Measurements from ENCODE around the gene GRK5. TPM values are rescaled to one million over a fixed set of nuclear protein-coding genes. Genes with fewer than 3 reads are reported as not detected.

GRK5 gene
- total RNA-seq, 1 donor from 2014 or later = 163 TPM

DNA sequence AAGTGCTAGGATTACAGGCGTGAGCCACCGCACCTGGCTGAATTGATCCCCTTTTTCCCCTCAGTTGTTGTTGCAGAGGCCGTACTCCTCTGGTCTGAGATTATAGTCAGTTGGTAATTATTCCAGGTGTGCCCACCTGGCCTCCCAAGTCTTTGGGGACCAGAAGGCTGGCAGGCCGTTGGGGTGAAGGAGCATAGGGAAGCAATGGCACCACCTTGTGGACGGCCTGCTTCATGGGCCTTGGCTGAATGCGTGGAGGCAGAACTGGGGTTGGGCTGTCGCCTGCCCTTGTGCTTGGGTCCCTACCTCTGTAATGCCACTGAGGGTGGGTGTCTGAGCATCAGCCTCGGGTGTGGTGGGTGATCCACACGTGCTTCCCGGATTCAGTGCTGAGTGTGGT, 209.5 kb downstream of the GRK5 start:
- Mint-ChIP-seq H3K4me1 (ENCODE audit: unreplicated experiment) (peaks cover 39% of the 10 kb centered on the region), H3K27me3 (ENCODE audit: unreplicated experiment) (peaks cover 27% of the 10 kb centered on the region), H3K36me3 (ENCODE audit: low read depth, unreplicated experiment) (peaks cover 41% of the 10 kb centered on the region), H3K4me3 (ENCODE audit: unreplicated experiment) (no peak overlapping the region), H3K9me3 (ENCODE audit: unreplicated experiment) (no peaks in the 10 kb centered on the region), H3K27ac (ENCODE audit: unreplicated experiment) (no peak overlapping the region)
- TF ChIP-seq, protein P1, sequence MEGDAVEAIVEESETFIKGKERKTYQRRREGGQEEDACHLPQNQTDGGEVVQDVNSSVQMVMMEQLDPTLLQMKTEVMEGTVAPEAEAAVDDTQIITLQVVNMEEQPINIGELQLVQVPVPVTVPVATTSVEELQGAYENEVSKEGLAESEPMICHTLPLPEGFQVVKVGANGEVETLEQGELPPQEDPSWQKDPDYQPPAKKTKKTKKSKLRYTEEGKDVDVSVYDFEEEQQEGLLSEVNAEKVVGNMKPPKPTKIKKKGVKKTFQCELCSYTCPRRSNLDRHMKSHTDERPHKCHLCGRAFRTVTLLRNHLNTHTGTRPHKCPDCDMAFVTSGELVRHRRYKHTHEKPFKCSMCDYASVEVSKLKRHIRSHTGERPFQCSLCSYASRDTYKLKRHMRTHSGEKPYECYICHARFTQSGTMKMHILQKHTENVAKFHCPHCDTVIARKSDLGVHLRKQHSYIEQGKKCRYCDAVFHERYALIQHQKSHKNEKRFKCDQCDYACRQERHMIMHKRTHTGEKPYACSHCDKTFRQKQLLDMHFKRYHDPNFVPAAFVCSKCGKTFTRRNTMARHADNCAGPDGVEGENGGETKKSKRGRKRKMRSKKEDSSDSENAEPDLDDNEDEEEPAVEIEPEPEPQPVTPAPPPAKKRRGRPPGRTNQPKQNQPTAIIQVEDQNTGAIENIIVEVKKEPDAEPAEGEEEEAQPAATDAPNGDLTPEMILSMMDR (IDR thresholded peaks at IDR 0.05; ENCODE audit: unreplicated experiment) = peak; percentile 41
- peak; percentile 62 for DNase-seq (ENCODE audit: low spot score)

DNA sequence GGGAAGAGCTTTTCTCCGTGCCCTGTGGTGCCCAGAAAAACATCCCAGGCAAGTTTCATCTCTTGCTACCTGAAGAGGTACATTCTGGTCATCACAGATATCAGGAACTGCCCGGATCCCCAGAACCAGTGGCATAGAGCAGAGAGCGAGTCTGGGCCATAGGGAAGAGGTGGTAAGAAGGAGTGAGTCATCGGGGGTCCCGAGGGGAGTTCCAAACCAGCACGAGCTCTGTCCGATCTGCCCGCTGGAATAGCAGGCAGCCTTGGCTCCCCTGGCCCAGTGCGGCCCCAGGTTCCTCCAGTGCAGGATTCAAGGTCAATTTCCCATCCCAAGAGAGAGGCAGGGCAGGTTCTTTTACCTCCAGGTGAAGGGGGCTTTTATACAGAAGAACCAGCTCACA, 210.5 kb downstream of the GRK5 start:
- Mint-ChIP-seq H3K4me3 (ENCODE audit: unreplicated experiment) (peak overlapping the region; percentile 81), H3K27ac (ENCODE audit: unreplicated experiment) (peak overlapping the region; percentile 38)
- TF ChIP-seq, protein P1 (IDR thresholded peaks at IDR 0.05; ENCODE audit: unreplicated experiment) = no peak

DNA sequence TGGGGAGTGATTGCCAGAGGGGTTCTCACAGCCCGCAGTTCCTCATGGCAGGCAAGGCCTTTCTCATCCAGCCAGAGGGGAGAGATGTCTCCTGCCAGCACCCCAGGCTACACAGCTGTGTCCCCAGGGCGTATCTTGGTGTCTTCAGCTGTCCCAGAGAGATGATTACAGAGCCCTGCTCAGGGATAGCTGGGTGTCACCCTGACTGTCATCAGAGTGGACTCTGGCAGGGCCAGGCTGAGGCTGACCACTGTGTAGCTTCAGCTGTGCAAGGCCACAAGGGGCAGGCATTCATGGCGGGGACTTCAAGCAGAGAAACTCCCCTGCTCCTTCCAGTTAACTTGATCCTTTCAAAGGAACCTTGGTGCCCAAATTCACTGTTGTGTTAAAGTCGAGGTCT, 211.0 kb downstream of the GRK5 start:
- peaks cover 31% of the 10 kb centered on the region for H3K27me3 Mint-ChIP-seq (ENCODE audit: unreplicated experiment)
- peaks cover 39% of the 10 kb centered on the region for H3K36me3 Mint-ChIP-seq (ENCODE audit: low read depth, unreplicated experiment)
- H3K9me3 Mint-ChIP-seq (ENCODE audit: unreplicated experiment) = no peaks in the 10 kb centered on the region
- H3K27ac Mint-ChIP-seq (ENCODE audit: unreplicated experiment) = no peak overlapping the region
- H3K4me1 Mint-ChIP-seq (ENCODE audit: unreplicated experiment) = peaks cover 27% of the 10 kb centered on the region
- H3K4me3 Mint-ChIP-seq (ENCODE audit: unreplicated experiment) = no peak overlapping the region
- TF ChIP-seq, protein P1 (IDR thresholded peaks at IDR 0.05; ENCODE audit: unreplicated experiment) = no peak
- DNase-seq (ENCODE audit: low spot score) = no peak

More for the DNA sequence above, 210.5 kb downstream of the GRK5 start:
- no peak for DNase-seq (ENCODE audit: low spot score)
- H3K36me3 Mint-ChIP-seq (ENCODE audit: low read depth, unreplicated experiment) = peaks cover 40% of the 10 kb centered on the region
- peaks cover 31% of the 10 kb centered on the region for H3K4me1 Mint-ChIP-seq (ENCODE audit: unreplicated experiment)
- no peaks in the 10 kb centered on the region for H3K9me3 Mint-ChIP-seq (ENCODE audit: unreplicated experiment)
- peaks cover 28% of the 10 kb centered on the region for H3K27me3 Mint-ChIP-seq (ENCODE audit: unreplicated experiment)

DNA sequence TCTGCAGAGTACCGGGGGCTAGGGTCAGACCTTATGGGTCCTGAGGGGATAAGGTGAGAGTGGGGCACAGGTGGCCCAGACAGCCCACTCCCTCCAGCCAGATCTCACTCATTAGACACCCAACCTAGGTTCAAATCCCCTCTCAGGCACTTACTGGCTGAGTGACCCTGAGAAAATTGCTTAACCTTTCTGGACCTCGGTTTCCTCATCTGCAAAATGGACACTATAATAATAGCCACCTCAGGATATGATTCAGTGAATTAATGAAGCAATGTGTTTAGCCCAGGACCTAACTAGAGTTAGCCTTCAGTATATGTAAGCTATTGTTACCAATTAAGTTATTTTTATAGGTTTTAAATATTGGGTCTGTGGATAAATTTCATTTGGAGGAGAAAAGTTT, 212.6 kb downstream of the GRK5 start:
- Mint-ChIP-seq H3K4me3 (ENCODE audit: unreplicated experiment) (no peak overlapping the region), H3K4me1 (ENCODE audit: unreplicated experiment) (peaks cover 18% of the 10 kb centered on the region), H3K27me3 (ENCODE audit: unreplicated experiment) (peaks cover 31% of the 10 kb centered on the region), H3K27ac (ENCODE audit: unreplicated experiment) (no peak overlapping the region), H3K36me3 (ENCODE audit: low read depth, unreplicated experiment) (peaks cover 31% of the 10 kb centered on the region), H3K9me3 (ENCODE audit: unreplicated experiment) (no peaks in the 10 kb centered on the region)
- no peak for DNase-seq (ENCODE audit: low spot score)
- TF ChIP-seq, protein P1 (IDR thresholded peaks at IDR 0.05; ENCODE audit: unreplicated experiment) = no peak

GRCh38 chr10:119420950-119421875, 213.8 kb downstream of the GRK5 start:
- DNase-seq (ENCODE audit: low spot score) = no peak
- Mint-ChIP-seq H3K27me3 (ENCODE audit: unreplicated experiment) (peaks cover 31% of the 10 kb centered on the region), H3K36me3 (ENCODE audit: low read depth, unreplicated experiment) (peaks cover 28% of the 10 kb centered on the region), H3K9me3 (ENCODE audit: unreplicated experiment) (no peaks in the 10 kb centered on the region), H3K27ac (ENCODE audit: unreplicated experiment) (no peak overlapping the region), H3K4me1 (ENCODE audit: unreplicated experiment) (peaks cover 10% of the 10 kb centered on the region), H3K4me3 (ENCODE audit: unreplicated experiment) (peak overlapping the region; percentile 40)
- TF ChIP-seq, protein P1 (IDR thresholded peaks at IDR 0.05; ENCODE audit: unreplicated experiment) = no peak

Measured in endothelial cell (in vitro differentiated cells).